CD4-positive, alpha-beta T cell treated with Interleukin-21 for 1 hour (primary cell): ENCODE results near the gene MACROD2.

Experiments used
- DNase-seq: peaks from one replicate; pipeline ENCODE4 v3.0.0-alpha.2; 2020

Gene MACROD2

GRCh38 chr20:15623215-15623614 is 1627.9 kb downstream of the MACROD2 start:
- no peak for DNase-seq

- DNase-seq: no peak
Observed at GRCh38 chr20:15625981-15626380, 1630.7 kb downstream of the MACROD2 start.

- DNase-seq: no peak
Observed at GRCh38 chr20:15627089-15627488, 1631.8 kb downstream of the MACROD2 start.

GRCh38 chr20:15627501-15627903 is 1632.2 kb downstream of the MACROD2 start:
- DNase-seq: no peak

GRCh38 chr20:15628851-15629353 is 1633.6 kb downstream of the MACROD2 start:
- DNase-seq: no peak

- no peak for DNase-seq
Observed at GRCh38 chr20:15630360-15630759, 1635.0 kb downstream of the MACROD2 start.

- DNase-seq: no peak
Observed at GRCh38 chr20:15632680-15633079, 1637.4 kb downstream of the MACROD2 start.

GRCh38 chr20:15634102-15634501 is 1638.8 kb downstream of the MACROD2 start:
- no peak for DNase-seq

- DNase-seq: no peak
Observed at GRCh38 chr20:15637546-15637945, 1642.2 kb downstream of the MACROD2 start.

- no peak for DNase-seq
Observed at GRCh38 chr20:15637950-15638754, 1642.8 kb downstream of the MACROD2 start.

- DNase-seq: no peak
Observed at GRCh38 chr20:15638816-15639215, 1643.5 kb downstream of the MACROD2 start.

GRCh38 chr20:15639839-15640238 is 1644.5 kb downstream of the MACROD2 start:
- no peak for DNase-seq

- DNase-seq: no peak
Observed at GRCh38 chr20:15642109-15642508, 1646.8 kb downstream of the MACROD2 start.

- no peak for DNase-seq
Observed at GRCh38 chr20:15642676-15643075, 1647.4 kb downstream of the MACROD2 start.

- no peak for DNase-seq
Observed at GRCh38 chr20:15643713-15644112, 1648.4 kb downstream of the MACROD2 start.

GRCh38 chr20:15645816-15646215 is 1650.5 kb downstream of the MACROD2 start:
- DNase-seq: no peak

- DNase-seq: no peak
Observed at GRCh38 chr20:15653396-15654207, 1658.3 kb downstream of the MACROD2 start.

- no peak for DNase-seq
Observed at GRCh38 chr20:15654208-15654649, 1658.9 kb downstream of the MACROD2 start.

- no peak for DNase-seq
Observed at GRCh38 chr20:15655295-15655874, 1660.1 kb downstream of the MACROD2 start.

GRCh38 chr20:15656124-15656523 is 1660.8 kb downstream of the MACROD2 start:
- no peak for DNase-seq

- no peak for DNase-seq
Observed at GRCh38 chr20:15658295-15658694, 1663.0 kb downstream of the MACROD2 start.

- no peak for DNase-seq
Observed at GRCh38 chr20:15673206-15673605, 1677.9 kb downstream of the MACROD2 start.
